HG02610 (cell line): ENCODE measurements around the gene PNPLA7.
"Not testable (repeated sequence)": the region's sequence is repeated elsewhere in the genome, so short reads cannot be mapped to it uniquely, and the experiment has no call there.

ENCODE experiments used
- ATAC-seq: cut with Tn5 transposase; IDR thresholded peaks from one replicate; pipeline ENCODE4 v1.9.1; 2021; ENCODE audit warnings: mild to moderate bottlenecking, moderate library complexity; ENCODE audit not compliant: unreplicated experiment

PNPLA7 gene

DNA sequence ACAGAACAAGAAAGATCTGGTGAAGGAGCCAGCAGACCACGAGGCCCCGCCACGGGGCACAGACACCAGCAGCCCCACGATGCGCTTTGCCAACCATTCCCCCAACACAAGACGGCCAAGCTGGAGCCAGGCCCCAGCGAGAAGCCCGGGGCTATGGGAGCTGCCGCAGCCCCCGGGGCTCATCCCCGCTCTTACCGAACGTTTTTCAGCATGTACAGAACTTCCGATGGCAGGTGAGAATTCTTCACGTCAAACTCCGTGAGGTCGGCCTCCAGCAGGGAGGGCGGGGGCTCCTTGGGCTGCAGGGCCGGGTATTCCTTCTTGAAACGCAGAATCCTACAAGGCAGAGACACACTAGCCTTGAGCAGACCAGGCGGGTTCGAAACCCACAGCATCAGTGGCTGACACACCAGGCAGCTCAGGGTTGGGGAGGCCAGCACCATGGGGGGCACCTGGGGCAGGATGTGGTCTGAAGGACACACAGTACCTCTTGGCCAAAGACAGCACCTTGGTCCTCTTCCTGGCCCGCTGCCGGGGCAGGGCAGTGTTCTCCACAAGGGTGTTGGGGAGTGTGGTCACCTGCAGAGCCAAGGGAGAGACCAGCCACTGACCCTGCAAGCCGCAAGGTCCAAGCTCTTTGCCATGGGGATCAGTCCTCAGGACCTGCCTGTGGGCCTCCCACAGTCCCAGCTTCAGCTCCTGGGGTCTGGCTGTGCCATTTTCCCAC lies 6.8 kb downstream of the PNPLA7 start:
- no peak for ATAC-seq

DNA sequence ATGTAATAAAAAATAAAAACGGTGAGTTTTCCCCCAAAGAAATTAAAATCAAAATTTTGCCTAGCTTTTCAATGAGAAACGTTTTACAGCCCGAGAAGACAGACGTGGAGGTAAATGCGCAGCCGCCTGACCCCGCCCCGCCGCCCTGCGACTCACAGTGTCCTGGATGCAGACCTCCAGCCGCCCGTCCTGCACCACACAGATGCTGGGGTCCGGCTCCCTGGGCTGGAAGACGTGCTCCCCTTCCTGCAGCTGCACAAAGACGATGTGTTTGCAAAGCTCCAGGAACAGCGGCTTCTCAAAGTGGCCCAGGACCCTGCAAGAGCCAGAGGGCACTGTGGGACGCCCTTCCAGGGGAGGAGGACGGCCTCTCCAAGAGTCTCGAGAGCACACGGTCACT lies 7.7 kb downstream of the PNPLA7 start:
- no peak for ATAC-seq

DNA sequence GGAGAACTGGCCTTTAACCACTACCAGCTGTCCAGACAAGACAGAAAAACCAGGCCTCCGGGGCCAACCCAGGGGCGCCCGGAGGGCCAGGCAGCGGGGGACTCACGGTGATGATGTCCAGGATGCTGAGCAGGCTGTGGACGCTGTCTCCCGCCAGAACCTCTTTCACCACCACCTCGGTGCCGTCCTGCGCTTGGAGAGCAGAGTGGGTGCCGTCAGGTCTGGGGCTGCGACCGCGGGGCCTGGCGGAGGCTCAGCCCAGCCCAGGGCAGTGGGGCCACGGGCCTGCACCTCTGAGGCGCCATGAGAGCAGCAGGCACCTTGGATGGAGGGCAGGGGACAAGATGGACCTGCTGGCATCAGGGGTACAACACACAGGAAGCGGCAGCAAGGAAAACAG lies 9.7 kb downstream of the PNPLA7 start:
- no peak for ATAC-seq

DNA sequence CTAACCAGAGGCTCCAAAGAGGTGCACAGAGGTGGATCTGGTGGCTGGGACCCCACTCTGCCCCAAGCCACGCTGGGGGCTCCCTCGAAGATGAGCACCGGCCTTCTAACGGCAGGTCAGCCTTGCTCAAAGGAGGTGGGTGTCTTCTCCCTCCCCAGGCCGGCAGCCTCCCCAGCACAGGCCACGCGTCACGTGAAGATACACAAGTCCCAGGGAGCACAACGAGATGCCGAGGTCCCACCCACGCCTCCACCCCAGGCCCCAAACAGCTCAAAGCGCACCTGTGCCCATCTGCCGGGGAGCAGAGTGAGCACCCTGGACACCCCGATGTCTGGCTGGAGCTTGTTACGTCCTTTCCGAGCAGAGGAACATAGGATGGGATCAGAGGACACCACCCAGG lies 12.1 kb downstream of the PNPLA7 start:
- no peak for ATAC-seq

DNA sequence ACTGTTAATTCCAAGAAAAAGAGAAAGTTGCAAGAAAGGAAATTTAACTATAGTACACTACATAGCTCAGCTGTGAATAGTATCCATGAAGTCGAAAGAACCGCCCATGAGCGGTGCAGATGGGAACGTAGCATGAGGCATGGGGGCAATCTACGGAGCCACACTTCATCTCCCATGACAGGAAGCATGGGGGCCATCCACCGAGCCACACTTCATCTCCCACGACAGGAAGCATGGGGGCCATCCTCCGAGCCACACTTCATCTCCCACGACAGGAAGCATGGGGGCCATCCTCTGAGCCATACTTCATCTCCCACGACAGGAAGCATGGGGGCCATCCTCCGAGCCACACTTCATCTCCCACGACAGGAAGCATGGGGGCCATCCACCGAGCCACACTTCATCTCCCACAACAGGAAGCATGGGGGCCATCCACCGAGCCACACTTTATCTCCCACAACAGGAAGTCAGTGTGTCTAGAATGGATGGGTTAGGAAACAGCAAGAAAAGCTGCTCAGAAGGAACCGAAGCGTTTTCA lies 13.5 kb downstream of the PNPLA7 start:
- not testable (repeated sequence) for ATAC-seq

DNA sequence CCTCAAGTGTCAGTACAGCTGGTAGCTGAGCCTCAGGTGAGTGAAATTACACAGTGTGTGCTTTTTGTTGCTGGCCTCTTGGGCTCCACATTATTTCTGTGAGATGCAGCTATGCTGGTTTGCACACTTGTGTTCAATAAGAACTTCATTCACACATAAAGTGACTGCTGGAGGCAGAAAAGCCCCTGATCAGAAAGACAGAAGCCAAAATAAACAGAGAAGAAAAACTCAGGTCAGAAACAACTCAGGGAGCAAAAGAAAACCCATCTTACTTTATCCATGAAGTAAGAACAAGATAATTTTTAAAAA lies 15.1 kb downstream of the PNPLA7 start:
- no peak for ATAC-seq

DNA sequence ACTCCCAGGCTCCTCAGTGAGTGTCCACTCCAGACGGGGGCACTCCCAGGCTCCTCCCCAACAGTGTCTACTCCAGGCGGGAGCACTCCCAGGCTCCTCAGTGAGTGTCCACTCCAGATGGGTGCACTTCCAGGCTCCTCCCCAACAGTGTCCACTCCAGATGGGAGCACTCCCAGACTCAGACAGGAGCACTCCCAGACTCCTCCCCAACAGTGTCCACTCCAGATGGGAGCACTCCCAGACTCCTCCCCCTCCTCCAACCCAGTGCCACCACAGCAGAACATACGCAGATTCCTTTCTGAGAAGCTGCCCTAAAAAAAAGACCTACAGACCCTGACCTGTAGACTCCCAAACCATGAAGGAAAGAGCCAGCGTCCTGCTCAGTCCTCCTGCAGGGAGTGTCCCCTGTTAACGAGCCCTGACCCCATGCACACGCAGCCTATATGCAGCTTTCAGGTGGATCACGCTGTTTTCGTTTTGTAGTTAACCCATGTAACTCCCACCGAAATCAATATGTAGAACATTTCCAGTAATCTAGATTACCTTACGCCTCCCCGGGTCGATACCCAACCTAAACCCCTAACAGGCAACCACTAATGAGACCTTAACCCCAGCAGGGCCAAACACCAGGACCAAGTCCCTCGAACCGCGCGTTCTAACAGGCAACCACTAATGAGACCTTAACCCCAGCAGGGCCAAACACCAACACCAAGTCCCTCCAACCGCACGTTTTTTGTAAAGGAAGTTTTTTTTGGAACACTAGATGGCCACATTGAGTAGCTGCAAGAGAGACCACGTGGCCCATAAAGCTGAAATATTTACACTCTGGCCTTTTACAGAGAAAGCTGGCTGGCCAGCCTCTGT lies 15.7 kb downstream of the PNPLA7 start:
- ATAC-seq: no peak

DNA sequence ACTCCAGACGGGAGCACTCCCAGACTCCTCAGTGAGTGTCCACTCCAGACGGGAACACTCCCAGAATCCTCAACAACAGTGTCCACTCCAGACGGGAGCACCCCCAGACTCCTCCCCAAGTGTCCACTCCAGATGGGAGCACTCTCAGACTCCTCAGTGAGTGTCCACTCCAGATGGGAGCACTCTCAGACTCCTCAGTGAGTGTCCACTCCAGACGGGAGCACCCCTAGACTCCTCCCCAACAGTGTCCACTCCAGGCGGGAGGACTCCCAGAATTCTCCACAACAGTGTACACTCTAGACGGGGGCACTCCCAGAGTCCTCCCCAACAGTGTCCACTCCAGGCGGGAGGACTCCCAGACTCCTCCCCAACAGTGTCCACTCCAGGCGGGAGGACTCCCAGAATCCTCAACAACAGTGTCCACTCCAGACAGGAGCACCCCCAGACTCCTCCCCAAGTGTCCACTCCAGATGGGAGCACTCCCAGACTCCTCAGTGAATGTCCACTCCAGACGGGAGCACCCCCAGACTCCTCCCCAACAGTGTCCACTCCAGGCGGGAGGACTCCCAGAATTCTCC lies 17.2 kb downstream of the PNPLA7 start:
- not testable (repeated sequence) for ATAC-seq

DNA sequence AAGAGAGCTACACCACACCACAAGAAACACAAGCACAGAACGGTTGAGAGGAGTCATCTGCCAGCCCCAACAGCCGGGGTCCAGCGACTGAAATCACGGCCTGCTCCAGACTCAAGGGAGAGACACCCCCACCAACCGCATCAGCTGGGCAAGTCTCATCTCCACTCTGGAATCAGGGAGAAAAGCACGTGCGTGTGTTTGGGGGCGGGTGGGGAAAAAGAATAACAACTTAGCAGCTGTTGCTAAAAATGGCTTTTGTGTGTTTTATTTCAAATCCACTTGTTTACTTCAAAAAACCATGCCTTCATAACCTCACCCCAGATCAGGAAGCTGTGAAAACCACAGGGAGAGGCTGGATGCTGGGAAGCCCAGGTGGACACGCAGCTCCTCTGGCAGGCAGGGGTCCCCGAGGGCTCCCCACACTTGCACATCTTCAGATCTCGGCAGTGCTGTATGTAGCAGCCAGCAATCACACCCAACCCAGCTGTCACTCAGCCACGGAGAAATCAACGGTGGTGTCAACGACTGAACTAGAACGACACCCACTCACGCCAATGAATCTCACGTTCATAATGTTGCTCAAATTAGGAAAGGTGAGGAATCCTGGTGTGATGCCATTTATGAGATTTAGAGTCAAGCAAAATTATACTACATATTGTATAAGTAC lies 19.0 kb downstream of the PNPLA7 start:
- no peak for ATAC-seq

DNA sequence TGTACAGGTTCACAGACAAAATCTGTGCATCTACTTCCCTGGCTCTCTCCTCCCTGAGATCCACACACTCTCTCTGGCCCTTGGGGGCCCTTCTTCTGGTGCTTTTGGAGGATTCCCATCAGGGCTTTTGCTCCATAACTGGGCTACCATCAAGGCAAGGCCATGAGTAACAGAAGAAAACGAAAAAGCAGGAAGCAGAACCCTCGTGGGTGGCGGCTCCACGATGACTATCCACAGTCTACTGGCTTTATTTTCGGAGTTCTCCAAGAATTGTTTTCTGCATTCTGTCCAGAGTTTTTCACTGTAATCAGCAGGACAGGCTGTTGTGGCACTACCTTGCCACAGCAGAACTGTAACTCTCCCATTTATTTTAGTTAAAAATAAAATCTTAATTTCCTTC lies 19.9 kb downstream of the PNPLA7 start:
- ATAC-seq: no peak

DNA sequence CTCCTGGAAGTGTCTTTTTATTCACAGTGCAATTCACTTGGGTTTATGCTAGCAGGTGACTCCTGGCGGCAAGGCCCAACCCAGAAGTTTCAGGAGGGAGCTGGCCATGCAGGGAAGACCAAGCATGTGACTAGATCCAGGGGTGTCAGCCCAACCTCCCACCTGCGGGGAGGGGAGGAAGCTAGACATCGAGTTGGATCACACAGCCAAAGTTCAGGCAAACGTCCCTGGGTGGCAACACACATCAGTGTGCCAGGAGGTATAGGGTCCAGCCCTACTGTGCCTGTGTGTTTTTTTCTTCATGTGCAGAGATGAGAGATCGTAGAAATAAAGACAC lies 25.3 kb downstream of the PNPLA7 start:
- no peak for ATAC-seq

DNA sequence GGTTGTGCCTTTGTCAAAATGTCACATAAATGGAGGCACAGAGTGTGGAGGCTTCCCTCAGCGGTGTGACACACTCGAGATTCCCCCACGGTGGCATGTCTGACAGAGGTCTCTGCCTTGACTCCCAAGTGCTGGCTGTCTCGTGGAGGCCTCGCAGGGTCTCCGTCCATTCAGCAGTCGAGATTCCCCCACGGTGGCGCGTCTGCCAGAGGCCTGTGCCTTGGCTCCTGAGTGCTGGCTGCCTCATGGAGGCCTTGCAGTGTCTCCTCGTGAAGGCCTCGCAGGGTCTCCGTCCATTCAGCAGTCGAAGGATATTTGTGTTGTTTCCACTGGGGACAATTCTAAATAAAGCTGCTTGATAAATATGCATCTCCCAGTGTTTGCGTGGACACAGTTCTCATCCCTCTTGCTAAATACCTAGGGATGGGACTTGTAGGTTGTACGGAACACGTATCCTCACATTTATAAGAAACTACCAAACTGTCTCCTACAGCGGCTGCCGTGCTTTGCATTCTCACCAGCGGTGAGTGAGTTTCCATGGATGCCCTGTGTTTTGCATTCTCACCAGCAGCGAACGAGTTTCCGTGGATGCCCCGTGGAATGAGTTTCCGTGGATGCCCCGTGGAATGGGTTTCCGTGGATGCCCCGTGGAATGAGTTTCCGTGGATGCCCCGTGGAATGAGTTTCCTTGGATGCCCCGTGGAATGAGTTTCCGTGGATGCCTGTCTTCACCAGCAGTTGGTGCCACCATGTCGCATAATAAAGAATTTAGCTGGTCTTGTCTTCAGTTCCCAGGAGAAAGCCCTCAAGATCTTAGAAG lies 25.8 kb downstream of the PNPLA7 start:
- no peak for ATAC-seq

DNA sequence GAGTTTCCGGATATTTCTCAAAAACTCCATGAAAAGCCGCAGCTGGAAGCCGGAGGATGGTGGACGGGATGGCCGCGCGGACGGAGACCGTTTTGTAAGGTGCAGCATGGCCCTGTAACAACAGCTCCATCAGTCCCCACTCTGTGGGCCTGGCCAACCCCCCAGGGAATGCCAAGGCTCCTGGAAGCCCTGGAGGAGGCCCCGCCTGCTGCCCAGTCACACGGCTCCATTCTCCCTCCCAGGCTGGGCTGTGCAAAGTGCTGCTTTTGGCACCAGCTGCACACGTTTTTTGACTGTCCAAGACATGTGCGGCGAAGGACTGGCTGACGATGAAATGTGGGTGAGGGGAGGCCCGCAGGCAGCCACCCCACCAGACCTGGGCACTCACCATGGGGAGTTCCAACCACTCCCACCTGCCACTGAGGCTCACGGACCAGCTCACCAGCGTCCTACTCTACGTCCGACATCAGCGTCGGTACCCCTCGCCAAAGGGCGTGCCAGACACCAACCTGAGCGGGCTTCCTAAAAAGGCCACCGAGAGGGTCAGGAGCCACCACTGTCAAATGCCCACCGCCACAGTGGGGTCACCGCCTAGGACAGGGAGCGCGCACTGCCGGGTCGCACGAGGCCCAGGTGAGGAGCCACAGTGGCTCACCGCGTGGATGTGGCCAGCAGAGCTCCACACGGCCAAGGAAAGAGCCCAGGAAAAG lies 27.3 kb downstream of the PNPLA7 start:
- ATAC-seq: no peak

DNA sequence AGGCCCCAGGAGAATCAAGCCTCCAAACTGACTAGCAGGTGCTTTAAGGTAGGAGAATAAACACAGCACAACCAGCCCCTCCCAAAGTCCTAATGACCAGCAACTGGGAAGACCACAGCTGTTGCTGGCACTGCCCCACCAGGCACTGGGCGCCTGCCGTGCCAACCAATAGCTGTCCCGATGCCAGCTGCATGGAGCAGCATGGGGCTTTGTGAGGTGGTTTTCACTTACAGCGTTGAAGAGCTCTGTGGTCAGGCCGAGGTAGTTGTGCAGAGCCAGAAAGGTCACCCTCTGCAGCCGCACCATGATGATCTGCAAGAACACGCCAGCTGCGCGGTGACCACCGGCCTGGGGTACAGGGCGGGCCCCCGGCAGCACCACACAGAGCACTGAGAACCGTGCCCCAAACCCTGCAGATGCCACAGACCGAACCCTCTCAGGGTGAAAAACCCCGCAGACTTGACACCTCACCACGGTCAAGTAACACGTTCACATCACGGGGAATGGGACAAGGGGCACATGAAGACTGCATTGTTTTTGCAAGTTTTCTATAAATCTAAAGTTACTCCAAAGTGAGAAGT lies 28.7 kb downstream of the PNPLA7 start:
- no peak for ATAC-seq

DNA sequence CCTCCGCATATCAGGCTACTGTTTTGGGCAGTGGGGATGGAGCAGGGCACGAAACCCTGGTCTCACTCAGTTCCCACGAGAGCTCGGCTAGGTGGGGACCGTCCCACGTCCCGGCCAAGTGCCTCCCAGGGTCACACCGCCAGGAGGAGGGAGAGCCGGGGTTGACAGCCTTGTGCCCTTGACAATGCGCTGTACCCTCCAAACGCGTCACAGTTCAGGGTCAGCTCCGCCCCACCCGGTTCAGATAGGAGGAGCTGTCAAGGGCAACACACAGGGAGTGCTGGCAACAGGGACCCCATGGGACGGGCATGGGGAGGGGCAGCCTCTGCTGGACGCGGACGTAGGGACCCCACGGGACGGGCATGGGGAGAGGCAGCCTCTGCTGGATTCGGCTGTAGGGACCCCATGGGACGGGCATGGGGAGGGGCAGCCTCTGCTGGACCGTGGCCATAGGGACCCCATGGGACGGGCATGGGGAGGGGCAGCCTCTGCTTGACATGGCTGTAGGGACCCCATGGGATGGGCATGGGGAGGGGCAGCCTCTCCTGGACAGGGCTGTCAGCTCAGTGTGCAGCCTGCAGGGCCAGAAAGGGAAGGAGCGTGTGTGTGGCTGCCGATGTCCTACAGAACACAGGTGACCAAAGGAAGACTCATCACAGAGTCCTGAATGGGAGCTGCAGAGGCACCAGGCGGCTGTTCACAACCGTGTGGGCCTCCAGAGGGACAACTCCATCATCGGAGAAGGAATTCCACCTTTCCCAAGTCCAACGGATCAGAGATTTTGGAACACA lies 29.4 kb downstream of the PNPLA7 start:
- no peak for ATAC-seq

DNA sequence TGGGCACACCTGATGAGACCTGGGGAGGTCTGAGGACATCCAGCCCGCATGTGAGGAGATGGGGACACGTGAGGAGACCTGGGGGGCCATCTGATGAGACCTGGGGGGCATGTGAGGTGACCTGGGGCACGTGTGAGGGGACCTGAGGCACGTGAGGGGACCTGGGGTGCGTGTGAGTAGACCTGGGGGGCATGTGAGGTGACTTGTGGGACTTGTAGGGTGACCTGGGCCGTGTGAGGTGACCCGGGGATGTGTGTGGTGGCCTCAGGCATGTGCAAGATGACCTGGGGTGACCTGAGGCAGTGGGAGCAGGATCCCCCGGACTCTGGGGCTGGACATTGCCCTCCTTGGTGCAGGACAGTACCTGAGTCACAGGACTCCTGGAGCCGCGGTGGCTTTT lies 30.6 kb downstream of the PNPLA7 start:
- ATAC-seq: no peak

DNA sequence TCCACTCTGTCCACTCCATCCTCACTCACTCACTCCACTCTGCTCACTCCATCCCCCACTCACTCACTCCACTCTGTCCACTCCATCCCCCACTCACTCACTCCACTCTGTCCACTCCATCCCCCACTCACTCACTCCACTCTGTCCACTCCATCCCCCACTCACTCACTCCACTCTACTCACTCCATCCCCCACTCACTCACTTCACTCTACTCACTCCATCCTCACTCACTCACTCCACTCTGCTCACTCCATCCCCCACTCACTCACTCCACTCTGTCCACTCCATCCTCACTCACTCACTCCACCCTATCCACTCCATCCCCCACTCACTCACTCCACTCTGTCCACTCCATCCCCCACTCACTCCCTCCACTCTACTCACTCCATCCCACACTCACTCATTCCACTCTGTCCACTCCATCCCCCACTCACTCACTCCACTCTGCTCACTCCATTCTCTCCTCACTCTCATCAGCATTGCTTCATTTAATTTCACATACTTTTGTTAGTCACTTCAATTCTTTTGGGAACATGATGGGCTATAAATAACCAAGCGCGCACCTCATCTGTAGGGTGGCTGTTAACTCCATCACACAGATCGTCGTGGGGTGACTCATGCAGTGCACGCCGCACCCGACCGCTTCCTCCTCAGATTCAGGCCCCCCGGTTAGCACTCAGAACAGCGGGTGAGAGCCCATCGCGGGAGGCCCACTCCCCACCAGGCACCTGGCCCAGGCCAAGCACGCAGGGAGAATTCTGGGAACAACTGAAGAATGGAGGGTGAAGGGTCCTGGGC lies 31.3 kb downstream of the PNPLA7 start:
- ATAC-seq: not testable (repeated sequence)
